ENCODE data around the gene SKAP1.
"Not testable (repeated sequence)": the region's sequence is repeated elsewhere in the genome, so short reads cannot be mapped to it uniquely, and the experiment has no call there.

The SKAP1 gene

DNA sequence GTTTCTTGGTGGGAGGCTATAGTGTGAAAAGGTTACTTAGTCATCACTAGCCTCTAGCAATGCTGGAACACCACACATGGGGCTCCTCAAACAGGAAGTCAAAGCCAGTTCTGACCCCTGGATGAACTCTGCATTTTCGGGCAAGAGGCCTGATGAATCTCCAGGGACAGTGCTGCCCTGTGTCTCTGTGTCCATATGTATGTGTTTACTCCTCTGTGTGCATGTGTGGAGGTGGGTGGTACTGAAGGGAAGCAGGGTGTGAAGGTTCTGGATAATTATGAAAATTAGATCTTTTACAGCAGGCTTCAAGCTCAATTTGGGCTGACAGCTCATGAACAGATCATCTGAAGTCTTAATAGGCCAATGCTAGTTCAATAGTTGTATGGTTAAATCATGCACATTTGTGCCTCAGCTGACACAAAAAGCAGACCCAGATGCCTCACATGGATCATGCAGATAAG is 188.9 kb downstream of the SKAP1 start:
- DNase-seq, result peak in 1 of 2 experiments; percentile 36

- DNase-seq, result no peak
These were observed 189.4 kb downstream of the SKAP1 start for GRCh38 chr17:48240562-48241130.

DNA sequence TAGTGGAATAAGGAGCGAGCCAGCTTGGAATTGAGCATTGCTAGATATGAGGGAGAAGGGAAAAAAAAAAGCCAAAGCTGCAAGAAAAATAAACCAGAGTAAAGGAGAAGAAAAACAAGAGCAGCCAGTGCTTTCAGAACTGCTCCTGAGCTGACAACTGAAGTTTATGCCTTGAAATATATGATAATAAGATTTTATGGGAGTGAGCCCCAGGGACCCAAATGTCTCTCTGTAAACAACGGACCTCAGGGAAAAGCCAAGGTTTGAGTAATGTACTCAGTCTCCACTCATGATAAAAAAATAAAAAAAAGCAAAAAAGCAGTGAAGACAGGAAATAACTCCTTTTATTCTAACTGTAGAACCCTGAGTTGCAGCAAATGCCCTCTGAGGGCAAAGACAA is 189.9 kb downstream of the SKAP1 start:
- DNase-seq, result no peak

DNA sequence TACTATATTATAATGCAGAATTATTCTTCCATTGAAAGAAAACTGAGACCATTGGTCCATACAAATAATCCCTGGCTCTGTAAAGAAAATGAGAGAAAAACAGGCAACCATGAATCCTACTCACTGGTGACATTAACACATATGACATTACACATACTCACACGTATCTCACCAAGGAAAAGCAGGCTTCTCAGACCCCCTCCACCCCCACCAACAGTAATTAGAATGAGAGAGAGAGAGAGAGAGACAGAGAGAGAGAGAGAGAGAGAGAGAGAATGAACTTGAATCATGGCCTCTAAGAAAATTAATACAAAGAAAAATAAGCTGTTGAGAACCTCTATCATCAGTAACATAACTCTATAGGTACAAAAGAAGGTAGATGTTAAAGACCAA is 190.4 kb downstream of the SKAP1 start:
- no peak for DNase-seq

DNA sequence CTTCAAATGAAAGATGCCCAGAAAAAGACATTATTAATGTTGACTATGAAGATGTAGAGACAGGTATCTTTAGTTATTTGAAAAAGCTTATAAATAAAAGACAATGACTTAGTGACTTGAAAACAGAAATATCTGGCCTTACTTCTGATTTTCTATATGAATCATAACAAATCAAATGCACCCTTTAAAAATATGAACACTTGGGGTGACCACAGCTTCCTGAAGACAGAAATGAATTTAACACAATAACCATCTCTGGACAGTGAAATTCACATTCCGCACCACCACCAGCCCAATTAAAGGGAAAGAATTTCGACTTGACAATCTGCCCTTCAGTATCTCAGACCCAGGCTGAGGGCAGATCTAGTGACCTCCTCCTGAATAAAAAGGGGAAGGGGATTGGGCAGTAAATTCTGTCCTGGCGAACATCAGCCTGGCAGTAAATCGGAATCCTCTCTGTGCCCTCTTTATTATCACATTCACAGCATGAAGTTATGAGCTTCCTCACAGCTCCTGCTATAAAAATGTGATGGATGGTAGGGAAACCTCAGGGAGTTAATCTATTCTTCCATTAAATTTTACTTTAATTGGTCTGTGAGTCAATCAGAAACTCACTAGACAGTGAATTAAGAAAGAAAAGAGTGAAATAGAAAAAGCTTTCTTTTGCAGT is 190.9 kb downstream of the SKAP1 start:
- no peak for DNase-seq

DNA sequence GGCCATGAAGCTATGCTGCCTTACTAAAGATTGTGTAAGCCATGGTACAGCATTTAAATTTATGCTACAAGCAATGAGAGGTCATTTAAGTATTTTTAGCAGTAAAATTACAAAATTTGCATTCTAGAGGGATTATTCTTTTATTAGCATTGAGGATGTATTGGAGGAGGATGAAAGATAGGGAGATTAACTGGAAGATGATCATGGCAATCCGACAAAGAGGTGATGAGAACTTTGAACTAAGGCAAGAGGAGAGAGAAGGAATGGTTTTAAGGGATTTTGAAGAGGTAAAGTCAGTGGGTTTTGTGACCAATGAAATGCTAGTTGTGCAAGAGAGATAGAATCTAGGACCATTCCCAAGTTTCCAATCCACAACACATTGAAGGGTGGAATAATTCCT is 192.6 kb downstream of the SKAP1 start:
- DNase-seq, result no peak

DNA sequence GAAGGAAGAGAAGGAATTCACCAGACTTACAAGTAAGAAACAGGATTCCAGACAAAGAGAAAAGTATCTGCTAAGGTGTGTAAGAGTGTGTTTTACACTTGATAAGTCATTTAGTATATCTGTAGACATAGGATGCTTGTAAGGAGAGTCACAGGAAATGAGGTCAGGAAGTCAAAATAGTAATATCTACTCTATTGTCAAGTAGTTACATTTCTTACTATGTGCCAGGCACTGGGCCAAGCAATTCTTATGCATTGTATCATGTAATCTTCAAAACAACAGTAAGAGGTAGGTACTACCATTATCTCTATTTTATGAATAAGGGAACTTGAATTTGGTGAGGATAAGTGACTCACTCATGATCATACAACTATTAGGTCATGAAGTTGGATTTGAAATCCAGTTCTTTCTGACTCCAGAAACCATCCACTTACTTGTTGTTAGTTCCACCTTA is 193.3 kb downstream of the SKAP1 start:
- no peak for DNase-seq

DNA sequence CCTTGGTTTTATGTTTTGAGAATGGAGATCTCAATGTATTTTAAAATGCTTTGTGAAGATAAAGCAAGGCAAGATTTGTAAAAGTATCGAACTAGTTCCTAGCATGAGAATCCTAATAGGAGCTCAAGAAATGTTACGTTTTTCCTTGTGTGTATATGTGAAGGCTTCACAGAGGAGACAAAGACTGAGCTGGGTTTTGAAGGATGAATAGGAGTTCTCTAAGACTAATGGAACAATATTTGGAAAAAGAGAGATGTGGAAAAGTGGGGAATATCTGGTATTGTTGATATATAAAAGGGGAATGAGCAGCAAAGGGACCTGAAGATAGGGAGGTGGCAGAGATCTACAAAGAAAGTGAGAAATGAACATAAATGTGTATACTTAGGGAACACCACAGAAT is 195.1 kb downstream of the SKAP1 start:
- no peak for DNase-seq

- DNase-seq, result peak in 1 of 2 experiments; percentile 36
These were observed 197.7 kb downstream of the SKAP1 start for GRCh38 chr17:48231995-48232959.

- DNase-seq, result no peak
These were observed 200.1 kb downstream of the SKAP1 start for GRCh38 chr17:48229936-48230335.

DNA sequence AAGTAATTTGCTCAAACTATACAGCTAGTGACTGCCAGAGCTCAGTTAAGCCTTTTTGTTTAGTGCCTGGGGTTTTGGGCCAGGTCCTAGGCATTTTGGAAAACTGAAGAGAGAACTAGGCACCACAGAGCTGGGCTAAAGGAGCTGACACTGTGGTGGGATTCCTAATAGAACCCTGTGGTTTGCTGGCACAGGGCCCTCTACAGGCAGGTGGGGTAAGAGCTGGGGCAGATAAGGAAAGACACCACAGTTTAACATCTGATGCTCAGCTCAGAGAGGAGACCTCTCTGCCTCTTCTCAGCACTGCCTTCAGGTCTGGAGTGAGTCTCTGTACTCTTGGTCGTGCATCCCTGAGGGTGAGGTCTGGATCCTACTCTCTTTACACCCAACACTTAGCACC is 201.3 kb downstream of the SKAP1 start:
- peak in 1 of 2 experiments; percentile 15 for DNase-seq

GRCh38 chr17:48225725-48226567 is 204.1 kb downstream of the SKAP1 start:
- no peak for DNase-seq

GRCh38 chr17:48223945-48224344 is 206.1 kb downstream of the SKAP1 start:
- no peak for DNase-seq

GRCh38 chr17:48219617-48220016 is 210.4 kb downstream of the SKAP1 start:
- peak in 1 of 2 experiments; percentile 70 for DNase-seq

GRCh38 chr17:48215583-48216139 is 214.4 kb downstream of the SKAP1 start:
- DNase-seq, result peak; percentile 56 to 70

- no peak for DNase-seq
These were observed 216.2 kb downstream of the SKAP1 start for GRCh38 chr17:48213797-48214196.

- no peak for DNase-seq
These were observed 218.2 kb downstream of the SKAP1 start for GRCh38 chr17:48211787-48212186.

DNA sequence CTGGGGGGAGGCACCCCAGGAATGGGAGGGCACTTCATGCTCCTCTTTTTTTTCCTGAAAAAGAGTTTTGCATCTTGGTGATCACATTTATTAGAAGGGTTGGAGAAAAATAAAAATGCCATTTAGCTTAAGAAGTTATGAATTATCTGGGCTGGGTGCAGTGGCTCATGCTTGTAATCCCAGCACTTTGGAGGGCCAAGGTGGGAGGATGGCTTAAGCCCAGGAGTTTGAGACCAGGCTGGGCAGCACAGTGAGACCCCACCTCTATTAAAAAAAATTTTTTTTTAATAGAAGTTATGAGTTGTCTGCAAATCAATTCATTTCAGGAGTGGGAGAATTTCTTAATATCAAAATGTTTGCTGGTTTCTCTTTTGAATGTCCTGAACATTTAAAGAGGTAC is 219.0 kb downstream of the SKAP1 start:
- no peak for DNase-seq

- no peak for DNase-seq
These were observed 220.0 kb downstream of the SKAP1 start for GRCh38 chr17:48209973-48210372.

DNA sequence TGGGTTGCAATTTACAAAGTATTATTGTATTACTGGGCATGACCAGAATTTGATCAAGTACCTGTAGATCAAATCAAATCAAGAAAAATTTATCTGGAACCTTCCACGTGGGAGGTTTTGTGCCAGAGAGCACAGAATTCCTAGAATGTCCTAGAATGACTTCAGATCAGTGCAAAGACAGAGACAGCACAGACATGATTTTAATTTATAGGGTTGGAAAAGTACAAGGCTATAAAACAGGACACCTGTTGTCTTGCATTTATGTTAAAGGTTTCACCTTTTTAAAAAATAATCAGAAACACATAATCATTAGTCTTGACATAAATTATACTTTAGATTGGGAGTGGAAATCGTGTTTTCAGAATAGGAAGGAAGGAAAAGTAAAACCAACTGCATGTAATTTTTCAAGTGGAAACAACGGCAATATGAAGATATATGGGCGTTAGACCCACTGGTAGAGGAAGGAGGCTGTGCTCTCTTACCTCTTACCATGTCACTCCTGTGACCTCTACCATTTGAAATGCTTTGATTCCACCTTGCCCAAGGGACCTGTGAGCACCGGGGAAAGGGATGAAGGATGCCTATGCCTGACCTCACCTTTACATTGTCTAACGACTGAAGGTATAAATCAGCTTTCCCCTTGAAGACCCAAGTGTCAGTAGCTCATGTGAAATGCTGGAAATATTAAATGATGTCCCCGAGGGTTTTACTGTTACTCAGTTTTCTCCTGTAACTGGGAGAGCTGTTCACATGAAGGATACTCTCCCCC is 222.1 kb downstream of the SKAP1 start:
- DNase-seq, result no peak

DNA sequence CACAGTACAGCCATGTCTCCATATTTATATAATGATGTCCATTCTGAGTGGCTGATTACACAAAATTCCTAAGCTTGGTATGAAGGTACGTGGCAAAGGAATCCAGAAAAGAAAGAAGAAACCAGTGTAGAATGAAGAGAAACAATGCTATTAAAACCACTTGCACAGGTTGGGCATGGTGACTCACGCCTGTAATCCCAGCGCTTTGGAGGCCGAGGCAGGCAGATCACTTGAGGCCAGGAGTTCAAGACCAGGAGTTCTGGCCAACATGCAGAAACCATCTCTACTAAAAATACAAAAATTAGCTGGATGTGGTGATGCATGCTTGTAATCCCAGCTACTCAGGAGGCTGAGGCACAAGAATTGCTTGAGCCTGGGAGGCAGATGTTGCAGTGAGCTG is 223.0 kb downstream of the SKAP1 start:
- DNase-seq, result not testable (repeated sequence)
